ENCODE data around the gene HDAC7. TPM values are rescaled to one million over a fixed set of nuclear protein-coding genes. Genes with fewer than 3 reads are reported as not detected.
A peak's percentile ranks its signal among the peaks of the same experiment; 100 is the strongest.

Gene HDAC7
- total RNA-seq, 2 experiments from 2014 or later: 257 to 280 TPM

- H3K27ac Mint-ChIP-seq: peak overlapping the region; percentile 81
- peaks cover 89% of the 10 kb centered on the region for H3K4me1 Mint-ChIP-seq (ENCODE audit: low read depth)
- POLR2A ChIA-PET: interaction anchor here (1.1 to 10.5 kb wide), 6 partner anchors 10 to 121 kb away, joined by 3 to 540 read pairs (median 4); partner anchors contain the start of gene HDAC7
- no peaks in the 10 kb centered on the region for H3K27me3 Mint-ChIP-seq
- no peak for DNase-seq
- intact Hi-C loops (cut with micrococcal nuclease): no loop called here
- H3K36me3 Mint-ChIP-seq: peaks cover 2% of the 10 kb centered on the region
- H3K9me3 Mint-ChIP-seq: no peaks in the 10 kb centered on the region
- CTCF ChIA-PET: interaction anchor here (2.1 to 17.3 kb wide), 4 partner anchors 10 to 86 kb away, joined by 7 to 795 read pairs (median 226); partner anchors contain the start of gene HDAC7
- H3K4me3 Mint-ChIP-seq: no peak overlapping the region
Observed at GRCh38 chr12:47828008-47828975, 8.6 kb upstream of the HDAC7 start.

- POLR2A ChIA-PET: interaction anchor here (1.9 kb wide), 1 partner anchor 9 kb away, joined by 8 read pairs; no protein-coding TSS in a partner anchor
- intact Hi-C loops (cut with micrococcal nuclease): no loop called here
- CTCF ChIA-PET: interaction anchor here (1.0 to 5.8 kb wide), 2 partner anchors 13 to 82 kb away, joined by 4 to 72 read pairs; no protein-coding TSS in a partner anchor
- Mint-ChIP-seq H3K36me3 (peaks cover 2% of the 10 kb centered on the region), H3K27ac (peak overlapping the region; percentile 93), H3K27me3 (no peaks in the 10 kb centered on the region), H3K4me3 (no peak overlapping the region), H3K4me1 (ENCODE audit: low read depth) (peaks cover 87% of the 10 kb centered on the region), H3K9me3 (no peaks in the 10 kb centered on the region)
- DNase-seq: no peak
Observed at GRCh38 chr12:47825173-47825639, 5.5 kb upstream of the HDAC7 start.

GRCh38 chr12:47824635-47825034 is 4.9 kb upstream of the HDAC7 start:
- Mint-ChIP-seq H3K4me1 (ENCODE audit: low read depth) (peaks cover 86% of the 10 kb centered on the region), H3K27me3 (no peaks in the 10 kb centered on the region), H3K27ac (peak overlapping the region; percentile 93), H3K9me3 (no peaks in the 10 kb centered on the region), H3K36me3 (peaks cover 3% of the 10 kb centered on the region), H3K4me3 (no peak overlapping the region)
- no peak for DNase-seq
- CTCF ChIA-PET: interaction anchor here (0.8 to 5.8 kb wide), 5 partner anchors 8 to 82 kb away, joined by 3 to 72 read pairs (median 4); no protein-coding TSS in a partner anchor
- POLR2A ChIA-PET: interaction anchor here (0.9 to 1.9 kb wide), 2 partner anchors 8 to 9 kb away, joined by 4 to 8 read pairs; no protein-coding TSS in a partner anchor
- intact Hi-C loops (cut with micrococcal nuclease): loop anchor here (1.0 kb wide), 1 partner anchor 8 kb away; no protein-coding TSS in a partner anchor

- DNase-seq: peak; percentile 53
- Mint-ChIP-seq H3K36me3 (peaks cover 3% of the 10 kb centered on the region), H3K27me3 (no peaks in the 10 kb centered on the region), H3K4me1 (ENCODE audit: low read depth) (peaks cover 82% of the 10 kb centered on the region), H3K4me3 (no peak overlapping the region), H3K27ac (peak overlapping the region; percentile 93), H3K9me3 (no peaks in the 10 kb centered on the region)
- ChIA-PET POLR2A (interaction anchor here (0.9 to 1.9 kb wide), 2 partner anchors 8 to 10 kb away, joined by 4 to 8 read pairs; no protein-coding TSS in a partner anchor), CTCF (interaction anchor here (0.8 to 5.8 kb wide), 5 partner anchors 9 to 81 kb away, joined by 3 to 72 read pairs (median 4); no protein-coding TSS in a partner anchor)
- intact Hi-C loops (cut with micrococcal nuclease): loop anchor here (1.0 kb wide), 1 partner anchor 8 kb away; no protein-coding TSS in a partner anchor
Observed at GRCh38 chr12:47824198-47824597, 4.5 kb upstream of the HDAC7 start.

- Mint-ChIP-seq H3K36me3 (peaks cover 7% of the 10 kb centered on the region), H3K4me1 (ENCODE audit: low read depth) (peaks cover 76% of the 10 kb centered on the region), H3K4me3 (no peak overlapping the region), H3K27me3 (no peaks in the 10 kb centered on the region), H3K9me3 (no peaks in the 10 kb centered on the region), H3K27ac (peak overlapping the region; percentile 93)
- POLR2A ChIA-PET: interaction anchor here (0.8 to 16.2 kb wide), 3 partner anchors 8 to 11 kb away, joined by 3 to 540 read pairs (median 8); no protein-coding TSS in a partner anchor
- intact Hi-C loops (cut with micrococcal nuclease): loop anchor here (1.0 kb wide), 1 partner anchor 9 kb away; no protein-coding TSS in a partner anchor
- no peak for DNase-seq
- CTCF ChIA-PET: interaction anchor here (1.5 to 28.1 kb wide), 3 partner anchors 10 to 14 kb away, joined by 4 to 795 read pairs (median 72); no protein-coding TSS in a partner anchor
Observed at GRCh38 chr12:47823422-47824086, 3.9 kb upstream of the HDAC7 start.

GRCh38 chr12:47822863-47823262 is 3.2 kb upstream of the HDAC7 start:
- Mint-ChIP-seq H3K9me3 (no peaks in the 10 kb centered on the region), H3K36me3 (peaks cover 14% of the 10 kb centered on the region), H3K27me3 (no peaks in the 10 kb centered on the region), H3K4me3 (no peak overlapping the region), H3K27ac (peak overlapping the region; percentile 13), H3K4me1 (ENCODE audit: low read depth) (peaks cover 73% of the 10 kb centered on the region)
- POLR2A ChIA-PET: interaction anchor here (0.6 to 16.2 kb wide), 4 partner anchors 8 to 1195 kb away, joined by 3 to 540 read pairs (median 46); no protein-coding TSS in a partner anchor
- CTCF ChIA-PET: interaction anchor here (0.5 to 28.1 kb wide), 4 partner anchors 10 to 616 kb away, joined by 3 to 795 read pairs (median 6); no protein-coding TSS in a partner anchor
- intact Hi-C loops (cut with micrococcal nuclease): no loop called here
- no peak for DNase-seq

- POLR2A ChIA-PET: interaction anchor here (0.6 to 16.2 kb wide), 5 partner anchors 9 to 1196 kb away, joined by 3 to 540 read pairs (median 3); partner anchors contain the start of gene RPAP3
- DNase-seq: no peak
- peaks cover 19% of the 10 kb centered on the region for H3K36me3 Mint-ChIP-seq
- no peaks in the 10 kb centered on the region for H3K27me3 Mint-ChIP-seq
- CTCF ChIA-PET: interaction anchor here (0.5 to 28.1 kb wide), 5 partner anchors 9 to 615 kb away, joined by 3 to 795 read pairs (median 4); no protein-coding TSS in a partner anchor
- H3K4me3 Mint-ChIP-seq: no peak overlapping the region
- H3K9me3 Mint-ChIP-seq: no peaks in the 10 kb centered on the region
- peak overlapping the region; percentile 13 for H3K27ac Mint-ChIP-seq
- intact Hi-C loops (cut with micrococcal nuclease): no loop called here
- H3K4me1 Mint-ChIP-seq (ENCODE audit: low read depth): peaks cover 72% of the 10 kb centered on the region
Observed at GRCh38 chr12:47822401-47822800, 2.7 kb upstream of the HDAC7 start.

GRCh38 chr12:47821346-47821706 is 1.6 kb upstream of the HDAC7 start:
- POLR2A ChIA-PET: interaction anchor here (0.8 to 16.2 kb wide), 6 partner anchors 8 to 115 kb away, joined by 3 to 540 read pairs (median 4); partner anchors contain the start of gene RPAP3
- no peak for DNase-seq
- Mint-ChIP-seq H3K27me3 (no peaks in the 10 kb centered on the region), H3K9me3 (no peaks in the 10 kb centered on the region), H3K4me1 (ENCODE audit: low read depth) (peaks cover 70% of the 10 kb centered on the region), H3K4me3 (peak overlapping the region; percentile 94), H3K36me3 (peaks cover 26% of the 10 kb centered on the region), H3K27ac (peak overlapping the region; percentile 99)
- intact Hi-C loops (cut with micrococcal nuclease): no loop called here
- CTCF ChIA-PET: interaction anchor here (1.1 to 28.1 kb wide), 3 partner anchors 13 to 41 kb away, joined by 3 to 795 read pairs (median 7); no protein-coding TSS in a partner anchor

GRCh38 chr12:47820631-47821345 is 1.1 kb upstream of the HDAC7 start:
- CTCF ChIA-PET: interaction anchor here (0.7 to 28.1 kb wide), 5 partner anchors 10 to 78 kb away, joined by 3 to 795 read pairs (median 6); no protein-coding TSS in a partner anchor
- H3K36me3 Mint-ChIP-seq: peaks cover 29% of the 10 kb centered on the region
- no peaks in the 10 kb centered on the region for H3K27me3 Mint-ChIP-seq
- H3K4me3 Mint-ChIP-seq: peak overlapping the region; percentile 94
- POLR2A ChIA-PET: interaction anchor here (1.3 to 16.2 kb wide), 3 partner anchors 10 to 47 kb away, joined by 3 to 540 read pairs (median 90); no protein-coding TSS in a partner anchor
- peaks cover 68% of the 10 kb centered on the region for H3K4me1 Mint-ChIP-seq (ENCODE audit: low read depth)
- H3K27ac Mint-ChIP-seq: peak overlapping the region; percentile 99
- intact Hi-C loops (cut with micrococcal nuclease): no loop called here
- H3K9me3 Mint-ChIP-seq: no peaks in the 10 kb centered on the region
- DNase-seq: no peak

GRCh38 chr12:47819138-47819895 is 386 bp downstream of the HDAC7 start:
- Mint-ChIP-seq H3K27me3 (no peaks in the 10 kb centered on the region), H3K27ac (peak overlapping the region; percentile 99), H3K9me3 (peaks cover 3% of the 10 kb centered on the region), H3K36me3 (peaks cover 43% of the 10 kb centered on the region), H3K4me3 (peak overlapping the region; percentile 94), H3K4me1 (ENCODE audit: low read depth) (peaks cover 68% of the 10 kb centered on the region)
- intact Hi-C loops (cut with micrococcal nuclease): loop anchor here (1.0 to 10.0 kb wide), 4 partner anchors 13 to 1605 kb away; no protein-coding TSS in a partner anchor
- ChIA-PET CTCF (interaction anchor here (0.6 to 28.1 kb wide), 7 partner anchors 11 to 798 kb away, joined by 3 to 795 read pairs (median 6); partner anchors contain the start of gene SLC48A1), POLR2A (interaction anchor here (0.6 to 16.2 kb wide), 7 partner anchors 10 to 65 kb away, joined by 3 to 540 read pairs (median 12); no protein-coding TSS in a partner anchor)
- peak; percentile 74 for DNase-seq
